GM12878 (cell line): Measurements from ENCODE around the gene SMG6. TPM values are rescaled to one million over a fixed set of nuclear protein-coding genes. Genes with fewer than 3 reads are reported as not detected.
A peak's percentile ranks its signal among the peaks of the same experiment; 100 is the strongest.

ENCODE experiments used
- ATAC-seq: fragments of 200-7000 bp; cut with Tn5 transposase; 3 replicates; pipeline ENCODE4 v1.9.1; 2020; ENCODE audit warnings: mild to moderate bottlenecking, moderate library complexity
- BruUV-seq: library from RNA; stranded (reverse); fragments of 400-500 nt; replicated peaks from 2 replicates; lab custom pipeline; 2021; lab: Mats Ljungman, UMichigan
- CTCF ChIA-PET: fragments of 300-600 bp; sonication (Branson Sonifier 250); formaldehyde crosslinking; extraction: SDS; loops from one replicate; lab custom pipeline; 2021; ENCODE audit warnings: inconsistent platforms; lab: Yijun Ruan, JAX
- POLR2A ChIA-PET: fragments of 350-600 bp; formaldehyde crosslinking; extraction: SDS; loops from one replicate; lab custom pipeline; 2021; ENCODE audit warnings: inconsistent platforms; lab: Charles Lee
- RAD21 ChIA-PET: fragments of 300-600 bp; sonication (Branson Sonifier 250); formaldehyde crosslinking; loops from one replicate; lab custom pipeline; 2023; ENCODE audit warnings: antibody characterized with exemption; ENCODE audit not compliant: unreplicated experiment; lab: Charles Lee
- SMC1A ChIA-PET: fragments of 300-600 bp; sonication (Branson Sonifier 250); formaldehyde crosslinking; loops from one replicate; lab custom pipeline; 2023; ENCODE audit not compliant: unreplicated experiment, uncharacterized antibody; lab: Charles Lee
- DNase-seq: peaks from one replicate; pipeline ENCODE4 v3.0.0-alpha.2; 2011; ENCODE audit warnings: low read depth, low spot score
- FAIRE-seq: peaks from 3 replicates; lab custom pipeline; 2011; peaks lifted over from hg19 to GRCh38; lab: Jason Lieb, UNC
- H2AFZ ChIP-seq: 2 replicates; pipeline ENCODE4 v1.6.0; 2011; ENCODE audit warnings: low read depth, low read length, control low read depth; ENCODE audit not compliant: control insufficient read depth
- H3K27ac ChIP-seq: 2 replicates; pipeline ENCODE4 v1.5.1; 2011; ENCODE audit warnings: control low read depth; ENCODE audit not compliant: control insufficient read depth, insufficient read depth
- H3K27me3 ChIP-seq, 2 experiments: replicated peaks in 1 of 2; 2 replicates each; pipeline versions ENCODE4 v1.6.0 to v1.6.1; 2011; ENCODE audit warnings: low read length in 1 of 2; ENCODE audit not compliant: control insufficient read depth in 2 of 2, insufficient read depth in 2 of 2
- H3K36me3 ChIP-seq, 2 experiments: 2 replicates each; pipeline ENCODE4 v1.5.1; 2011; ENCODE audit warnings: low read length in 1 of 2; ENCODE audit not compliant: control insufficient read depth in 2 of 2, insufficient read depth in 2 of 2
- H3K4me1 ChIP-seq: 2 replicates; pipeline ENCODE4 v1.6.1; 2011; ENCODE audit warnings: mild to moderate bottlenecking, low read length, moderate library complexity, mixed read lengths; ENCODE audit not compliant: control insufficient read depth, insufficient read depth
- H3K4me2 ChIP-seq: 2 replicates; pipeline ENCODE4 v1.6.0; 2011; ENCODE audit warnings: control low read depth; ENCODE audit not compliant: control insufficient read depth, insufficient read depth
- H3K4me3 ChIP-seq: fragments of 200-600 bp; sonication (generic); 2 replicates; pipeline ENCODE4 v1.5.1; 2016
- H3K79me2 ChIP-seq: 2 replicates; pipeline ENCODE4 v1.6.0; 2011; ENCODE audit warnings: low read length; ENCODE audit not compliant: control insufficient read depth, insufficient read depth
- H3K9ac ChIP-seq: 2 replicates; pipeline ENCODE4 v1.8.0; 2011; ENCODE audit warnings: low read length, control low read depth, mixed read lengths; ENCODE audit not compliant: control insufficient read depth, insufficient read depth
- H3K9me3 ChIP-seq: replicated peaks from 3 replicates; pipeline ENCODE4 v1.5.1; 2011; ENCODE audit warnings: mild to moderate bottlenecking, low read length; ENCODE audit not compliant: control insufficient read depth, insufficient read depth
- H4K20me1 ChIP-seq: 2 replicates; pipeline ENCODE4 v1.6.0; 2011; ENCODE audit not compliant: control insufficient read depth, insufficient read depth
- ATF7 ChIP-seq: fragments of 450-650 bp; IDR thresholded peaks from 2 replicates; pipeline ENCODE4 v1.6.1; 2016; ENCODE audit warnings: low read depth, mild to moderate bottlenecking
- BCL11A ChIP-seq: IDR thresholded peaks from 2 replicates; pipeline ENCODE4 v1.6.1; 2011; ENCODE audit warnings: low read depth, low read length
- EP300 ChIP-seq, 2 experiments: fragments of 150-350 bp in 1 of 2; IDR thresholded peaks; 2 replicates each; pipeline ENCODE4 v1.6.1; 2011 to 2012; ENCODE audit warnings: low read depth in 2 of 2, low read length in 2 of 2, borderline replicate concordance in 1 of 2, improper control_type of control experiment in 1 of 2, inconsistent platforms in 1 of 2; ENCODE audit not compliant: control insufficient read depth in 1 of 2
- HDAC6 ChIP-seq: fragments of 200-600 bp; sonication (generic); IDR thresholded peaks from one replicate; pipeline ENCODE4 v1.8.0; 2017; ENCODE audit warnings: antibody characterized with exemption; ENCODE audit not compliant: unreplicated experiment
- IKZF1 ChIP-seq: fragments of 450-650 bp; conservative IDR thresholded peaks from 2 replicates; pipeline ENCODE4 v1.6.1; 2017; ENCODE audit warnings: antibody characterized with exemption, mild to moderate bottlenecking
- MEF2B ChIP-seq: fragments of 450-650 bp; IDR thresholded peaks from 2 replicates; pipeline ENCODE4 v1.6.1; 2018; ENCODE audit warnings: mild to moderate bottlenecking, moderate library complexity; ENCODE audit not compliant: partially characterized antibody, poor library complexity, severe bottlenecking
- NBN ChIP-seq: fragments of 450-650 bp; IDR thresholded peaks from 2 replicates; pipeline ENCODE4 v1.6.1; 2016
- POLR2AphosphoS5 ChIP-seq: IDR thresholded peaks from 2 replicates; pipeline ENCODE4 v1.6.1; 2011; ENCODE audit warnings: mild to moderate bottlenecking, low read length, inconsistent platforms
- SIX5 ChIP-seq: IDR thresholded peaks from 2 replicates; pipeline ENCODE4 v1.6.1; 2011; ENCODE audit warnings: mild to moderate bottlenecking, low read depth, low read length, moderate library complexity; ENCODE audit not compliant: severe bottlenecking
- SPI1 ChIP-seq: IDR thresholded peaks from 2 replicates; pipeline ENCODE4 v1.6.1; 2011; ENCODE audit warnings: low read depth, mild to moderate bottlenecking, low read length, moderate library complexity, borderline replicate concordance; ENCODE audit not compliant: insufficient read depth
- SUPT20H ChIP-seq: IDR thresholded peaks from 2 replicates; pipeline ENCODE4 v1.6.1; 2011; ENCODE audit warnings: low read depth, mild to moderate bottlenecking, low read length, moderate library complexity, borderline replicate concordance; ENCODE audit not compliant: control insufficient read depth
- TCF12 ChIP-seq: IDR thresholded peaks from 2 replicates; pipeline ENCODE4 v1.6.1; 2011; ENCODE audit warnings: low read depth, mild to moderate bottlenecking, low read length
- ZNF217 ChIP-seq: fragments of 450-650 bp; IDR thresholded peaks from 2 replicates; pipeline ENCODE4 v1.6.1; 2017; ENCODE audit warnings: antibody characterized with exemption, mild to moderate bottlenecking
- WGBS: methylation state at CpG from one replicate; pipeline ENCODE4 v1.1.6; 2016; ENCODE audit warnings: low lambda C conversion rate; ENCODE audit not compliant: insufficient replicate concordance, insufficient coverage; ENCODE audit errors: missing lambda C conversion rate; 5-methylcytosine and 5-hydroxymethylcytosine counted together
- in situ Hi-C: fragments of 300-500 bp; cut with MboI; formaldehyde crosslinking; loops from 9 replicates; pipeline ENCODE4 v1.14.3; 2018; ENCODE audit warnings: mixed read lengths
- intact Hi-C: fragments of 100-400 bp; cut with micrococcal nuclease; formaldehyde crosslinking; loops from one replicate; pipeline ENCODE4 v1.14.2; 2022; ENCODE audit not compliant: unreplicated experiment
- polyA plus RNA-seq, 11 experiments: library from polyadenylated mRNA; depleted of rRNA in 4 of 11; unstranded in 6 of 11; stranded (reverse) in 5 of 11; fragments of >200 nt; fragmentation: Nextera tagmentation in 4 of 11; fragmentation: Illumina TruSeq in 1 of 11; extraction: Ambion mirVana in 4 of 11; extraction: Trizol in 1 of 11; gene quantifications; 1 replicate in 1 of 11; 2 replicates in 10 of 11; pipeline versions ENCODE4 v1.2.1 to v1.2.3, GENCODE V29; 2011 to 2016; ENCODE audit warnings: inconsistent platforms in 2 of 11, missing spikeins in 2 of 11, low read depth in 1 of 11
- total RNA-seq, 4 experiments: library from RNA; depleted of rRNA in 3 of 4; stranded (reverse); fragments of >200 nt in 3 of 4; fragmentation: Illumina TruSeq in 1 of 4; extraction: Trizol in 1 of 4; gene quantifications; 2 replicates each; pipeline versions ENCODE4 v1.2.1 to v1.2.3, GENCODE V29; 2013 to 2021
- TF ChIP-seq, protein P1 (sequence below), 3 experiments: IDR thresholded peaks in 2 of 3; conservative IDR thresholded peaks in 1 of 3; 2 replicates each; pipeline ENCODE4 v1.5.1; 2011; ENCODE audit warnings: low read depth in 3 of 3, low read length in 3 of 3, mild to moderate bottlenecking in 3 of 3, control low read depth in 2 of 3, moderate library complexity in 2 of 3, inconsistent platforms in 1 of 3, mixed read lengths in 1 of 3; ENCODE audit not compliant: control insufficient read depth in 2 of 3, insufficient read depth in 1 of 3; ENCODE audit errors: extremely low read depth in 1 of 3

The SMG6 gene
- total and polyA plus RNA-seq, 10 of the 15 experiments (the other 5 are each of a cell fraction or from before 2014, with no cell fraction given), result 0.58 to 28.7 (median 15.7) TPM

DNA sequence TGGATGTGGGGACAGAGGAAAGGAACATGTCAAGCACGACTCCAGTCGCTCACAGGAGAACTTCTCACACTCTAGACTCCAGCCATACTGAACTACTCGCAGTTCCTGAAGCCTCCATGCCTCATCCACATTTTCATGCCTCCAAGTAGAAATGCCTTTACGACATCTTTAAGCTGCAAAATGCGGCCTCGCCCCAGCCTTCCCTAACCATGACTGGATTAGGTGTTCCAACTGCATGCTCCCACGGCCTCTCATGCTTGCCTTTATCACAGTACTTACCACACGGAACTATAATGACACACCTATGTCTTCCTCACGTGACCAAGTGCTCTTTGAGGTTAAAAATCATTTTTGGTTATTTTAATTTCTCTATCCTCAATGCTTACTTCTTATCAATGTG, 23.9 kb downstream of the SMG6 start:
- H3K79me2 ChIP-seq, result no peaks in the 10 kb centered on the region
- whole genome bisulfite sequencing, result 92% methylated on average over 9 of the region's 9 CpGs
- no peak overlapping the region for H3K4me3 ChIP-seq
- H3K27ac ChIP-seq, result no peak overlapping the region
- no peaks in the 10 kb centered on the region for H4K20me1 ChIP-seq
- ChIA-PET POLR2A (interaction anchor here (1.7 kb wide), 1 partner anchor 225 kb away, joined by 4 read pairs; the partner anchor contains the start of gene HIC1), RAD21 (interaction anchor here (1.2 to 3.4 kb wide), 2 partner anchors 34 to 225 kb away, joined by 3 to 20 read pairs; partner anchors contain the start of gene HIC1), CTCF (interaction anchor here (0.6 to 10.0 kb wide), 5 partner anchors 28 to 223 kb away, joined by 3 to 109 read pairs (median 7); partner anchors contain the start of gene HIC1), SMC1A (interaction anchor here (0.9 to 7.2 kb wide), 6 partner anchors 11 to 109 kb away, joined by 3 to 74 read pairs (median 16); no protein-coding TSS in a partner anchor)
- DNase-seq (no peak), ATAC-seq (no peak), FAIRE-seq (no peak)
- H3K4me1 ChIP-seq, result 0 out of 2 replicates have a peak, but pooled peaks cover 3% of the 10 kb centered on the region
- no peak overlapping the region for H3K4me2 ChIP-seq
- intact Hi-C loops (no loop called here), in situ Hi-C loops (no loop called here)
- 0 out of 2 replicates have a peak, but pooled peaks have one; percentile 39 for TF ChIP-seq POLR2AphosphoS5
- TF ChIP-seq SUPT20H, result no peak
- TF ChIP-seq ATF7, result no peak
- BruUV-seq, result no TSS peak
- H3K9me3 ChIP-seq, result no peaks in the 10 kb centered on the region
- no peak overlapping the region for H2AFZ ChIP-seq
- H3K36me3 ChIP-seq, result peaks cover 12 to 43% of the 10 kb centered on the region in 2 experiments
- no peaks in the 10 kb centered on the region for H3K27me3 ChIP-seq
- no peak overlapping the region for H3K9ac ChIP-seq

DNA sequence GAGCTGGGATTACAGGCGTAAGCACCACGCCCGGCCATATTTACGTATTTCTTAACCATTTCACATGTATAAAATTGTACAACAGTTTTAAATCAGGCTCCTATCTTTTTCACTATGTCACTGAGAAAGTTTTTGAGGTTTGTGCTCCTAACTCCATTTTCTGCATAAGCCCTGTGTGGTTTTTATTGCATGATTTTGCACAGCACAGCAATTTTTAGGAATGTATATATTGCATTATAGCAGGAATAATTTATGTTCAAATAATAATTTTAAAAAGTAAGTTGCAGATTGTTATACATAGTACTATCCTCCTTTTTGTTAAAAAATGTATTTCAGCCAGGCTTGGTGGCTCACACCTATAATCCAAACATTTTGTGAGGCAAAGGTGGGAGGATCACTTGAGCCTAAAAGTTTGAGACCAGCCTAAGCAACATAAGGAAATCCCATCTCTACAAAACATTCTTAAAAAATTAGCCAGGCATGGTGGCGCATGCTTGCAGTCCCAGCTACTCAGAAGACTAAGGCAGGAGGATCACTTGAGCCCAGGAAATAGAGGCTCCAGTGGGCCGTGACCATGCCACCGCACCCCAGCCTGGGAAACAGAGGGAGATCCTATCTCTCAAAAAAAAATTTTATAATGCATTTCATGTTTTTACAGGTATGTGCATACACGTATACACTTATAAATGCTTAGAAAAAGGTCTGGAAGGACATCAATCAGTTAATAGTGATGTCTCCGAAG, 26.0 kb downstream of the SMG6 start:
- in situ Hi-C loops, result no loop called here
- Histone ChIP-seq H3K36me3 (peaks cover 10 to 34% of the 10 kb centered on the region in 2 experiments), H3K4me3 (no peak overlapping the region), H2AFZ (no peak overlapping the region), H3K9ac (no peak overlapping the region), H3K27ac (no peak overlapping the region), H4K20me1 (no peaks in the 10 kb centered on the region), H3K79me2 (no peaks in the 10 kb centered on the region), H3K9me3 (no peaks in the 10 kb centered on the region), H3K27me3 (no peaks in the 10 kb centered on the region), H3K4me2 (no peak overlapping the region), H3K4me1 (0 out of 2 replicates have a peak, but pooled peaks cover 3% of the 10 kb centered on the region)
- 95% methylated on average over 9 of the region's 9 CpGs for WGBS
- intact Hi-C loops, result no loop called here
- DNase-seq (no peak), ATAC-seq (no peak), FAIRE-seq (no peak)
- ChIA-PET CTCF (no interaction called here), SMC1A (interaction anchor here (2.2 kb wide), 1 partner anchor 24 kb away, joined by 8 read pairs; no protein-coding TSS in a partner anchor), POLR2A (interaction anchor here (0.6 kb wide), 1 partner anchor 191 kb away, joined by 3 read pairs; no protein-coding TSS in a partner anchor), RAD21 (no interaction called here)
- no TSS peak for BruUV-seq
- TF ChIP-seq HDAC6 (no peak), NBN (no peak), TCF12 (no peak), MEF2B (no peak), ZNF217 (no peak), SPI1 (no peak), IKZF1 (no peak), BCL11A (no peak), EP300 (IDR thresholded peaks at IDR 0.05; ENCODE audit: borderline replicate concordance in 1 of 2, control insufficient read depth in 1 of 2, low read depth in 2 of 2, low read length in 2 of 2) (no peak), SIX5 (no peak)
- TF ChIP-seq, protein P1, sequence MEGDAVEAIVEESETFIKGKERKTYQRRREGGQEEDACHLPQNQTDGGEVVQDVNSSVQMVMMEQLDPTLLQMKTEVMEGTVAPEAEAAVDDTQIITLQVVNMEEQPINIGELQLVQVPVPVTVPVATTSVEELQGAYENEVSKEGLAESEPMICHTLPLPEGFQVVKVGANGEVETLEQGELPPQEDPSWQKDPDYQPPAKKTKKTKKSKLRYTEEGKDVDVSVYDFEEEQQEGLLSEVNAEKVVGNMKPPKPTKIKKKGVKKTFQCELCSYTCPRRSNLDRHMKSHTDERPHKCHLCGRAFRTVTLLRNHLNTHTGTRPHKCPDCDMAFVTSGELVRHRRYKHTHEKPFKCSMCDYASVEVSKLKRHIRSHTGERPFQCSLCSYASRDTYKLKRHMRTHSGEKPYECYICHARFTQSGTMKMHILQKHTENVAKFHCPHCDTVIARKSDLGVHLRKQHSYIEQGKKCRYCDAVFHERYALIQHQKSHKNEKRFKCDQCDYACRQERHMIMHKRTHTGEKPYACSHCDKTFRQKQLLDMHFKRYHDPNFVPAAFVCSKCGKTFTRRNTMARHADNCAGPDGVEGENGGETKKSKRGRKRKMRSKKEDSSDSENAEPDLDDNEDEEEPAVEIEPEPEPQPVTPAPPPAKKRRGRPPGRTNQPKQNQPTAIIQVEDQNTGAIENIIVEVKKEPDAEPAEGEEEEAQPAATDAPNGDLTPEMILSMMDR (IDR thresholded peaks at IDR 0.05 in 2 of 3, conservative IDR thresholded peaks at IDR 0.05 in 1 of 3; ENCODE audit: control insufficient read depth in 2 of 3, extremely low read depth in 1 of 3, insufficient read depth in 1 of 3, low read depth in 3 of 3, low read length in 3 of 3), result no peak
